NCI-H82 (cell line): ENCODE data around the gene RNF39.
"Not testable (repeated sequence)": the region's sequence is repeated elsewhere in the genome, so short reads cannot be mapped to it uniquely, and the experiment has no call there.

ENCODE experiments used
- DNase-seq: peaks from one replicate; lab custom pipeline; 2025; lab: John Stamatoyannopoulos, UW

RNF39 gene, protein sequence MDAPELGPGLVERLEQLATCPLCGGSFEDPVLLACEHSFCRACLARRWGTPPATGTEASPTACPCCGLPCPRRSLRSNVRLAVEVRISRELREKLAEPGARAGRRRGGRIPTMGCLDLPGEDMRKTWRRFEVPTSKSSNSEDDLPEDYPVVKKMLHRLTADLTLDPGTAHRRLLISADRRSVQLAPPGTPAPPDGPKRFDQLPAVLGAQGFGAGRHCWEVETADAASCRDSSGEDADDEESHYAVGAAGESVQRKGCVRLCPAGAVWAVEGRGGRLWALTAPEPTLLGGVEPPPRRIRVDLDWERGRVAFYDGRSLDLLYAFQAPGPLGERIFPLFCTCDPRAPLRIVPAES

DNA sequence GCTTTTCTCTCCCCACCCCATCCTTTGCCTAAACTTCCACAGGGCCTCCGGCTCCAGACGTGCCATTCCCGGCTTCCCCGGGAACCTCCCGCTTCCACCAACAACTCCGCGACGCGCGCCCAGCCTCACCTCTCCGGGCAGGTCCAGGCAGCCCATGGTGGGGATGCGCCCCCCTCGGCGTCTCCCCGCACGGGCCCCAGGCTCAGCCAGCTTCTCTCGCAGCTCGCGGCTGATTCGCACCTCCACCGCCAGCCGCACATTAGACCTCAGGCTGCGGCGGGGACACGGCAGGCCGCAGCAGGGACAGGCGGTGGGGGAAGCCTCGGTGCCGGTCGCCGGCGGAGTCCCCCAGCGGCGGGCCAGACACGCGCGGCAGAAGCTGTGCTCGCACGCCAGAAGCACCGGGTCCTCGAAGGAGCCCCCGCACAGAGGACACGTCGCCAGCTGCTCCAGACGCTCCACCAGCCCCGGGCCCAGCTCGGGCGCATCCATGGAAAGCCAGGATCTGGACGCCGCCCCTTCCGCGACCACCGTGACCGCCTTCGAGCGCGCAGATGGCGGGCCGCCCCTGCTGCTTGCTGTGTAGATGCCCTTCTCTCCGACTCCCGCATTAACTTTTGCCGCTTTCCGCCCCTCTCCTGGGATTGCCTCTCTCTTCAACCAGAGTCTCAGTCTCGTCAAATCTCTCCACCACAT lies at the start of gene RNF39:
RNF39 (minus strand) TSS at position 676 of the 696 bp plus-strand sequence; CDS start at position 492, 184 bp downstream.
- DNase-seq, result peak; percentile 30

DNA sequence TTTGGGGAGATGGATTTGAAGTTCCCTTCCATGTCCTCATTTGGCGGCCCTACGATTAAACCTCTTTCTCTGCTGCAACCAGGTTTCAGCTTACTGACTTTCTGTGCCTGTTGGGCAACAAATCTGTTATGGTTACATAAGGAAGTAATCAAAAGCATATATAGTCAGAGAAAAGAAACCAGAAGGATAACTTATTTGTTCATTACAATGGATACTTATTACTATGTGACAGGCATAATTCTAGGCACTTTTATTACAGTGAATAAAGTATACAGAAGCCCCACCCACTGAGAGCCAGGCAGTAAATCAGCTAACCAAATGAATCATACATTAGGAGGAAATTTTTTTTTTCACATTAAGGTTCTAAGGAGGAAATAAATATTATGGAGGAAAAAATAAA lies 46.9 kb upstream of the RNF39 start:
- no peak for DNase-seq

DNA sequence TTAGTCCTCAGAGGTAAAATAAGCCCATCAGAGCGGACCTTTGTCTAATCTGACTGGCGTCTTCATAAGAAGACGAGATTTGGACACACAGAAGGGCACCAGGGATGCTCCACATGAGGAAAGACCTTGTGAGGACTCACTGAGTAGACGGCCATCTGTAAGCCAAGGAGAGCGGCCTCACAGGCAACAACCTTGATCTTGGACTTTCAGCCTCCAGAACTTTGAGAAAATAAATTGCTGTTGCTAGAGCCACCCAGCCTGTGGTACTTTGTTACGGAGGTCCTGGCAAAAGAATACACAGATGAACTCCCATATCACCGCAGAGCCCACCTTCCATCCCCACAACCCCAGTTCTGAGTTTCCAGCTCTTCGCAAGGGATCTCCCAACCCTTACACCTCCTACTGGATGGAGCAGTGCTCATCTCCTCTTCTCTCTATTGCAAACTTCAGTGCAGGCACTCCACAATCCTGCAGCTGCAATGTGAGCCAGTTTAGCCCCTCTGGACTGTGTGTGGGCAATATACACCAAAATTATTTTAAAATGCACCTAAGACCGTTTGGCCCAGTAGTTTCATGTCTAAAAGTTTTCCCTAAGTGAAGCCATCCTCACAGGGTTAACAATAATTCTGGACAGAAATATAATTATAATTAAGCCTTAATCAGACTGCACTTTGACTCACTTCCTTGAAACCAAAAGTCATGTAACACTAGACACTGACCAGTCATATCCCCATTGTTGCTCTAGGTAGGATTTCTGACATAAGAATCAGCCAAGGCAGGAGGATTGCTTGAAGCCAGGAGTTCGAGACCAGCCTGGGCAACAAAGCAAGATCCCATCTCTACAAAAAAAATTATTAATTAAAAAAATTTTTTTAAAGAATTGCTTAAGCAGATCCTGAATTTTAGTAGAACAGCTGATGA lies 46.1 kb upstream of the RNF39 start:
- DNase-seq, result no peak

DNA sequence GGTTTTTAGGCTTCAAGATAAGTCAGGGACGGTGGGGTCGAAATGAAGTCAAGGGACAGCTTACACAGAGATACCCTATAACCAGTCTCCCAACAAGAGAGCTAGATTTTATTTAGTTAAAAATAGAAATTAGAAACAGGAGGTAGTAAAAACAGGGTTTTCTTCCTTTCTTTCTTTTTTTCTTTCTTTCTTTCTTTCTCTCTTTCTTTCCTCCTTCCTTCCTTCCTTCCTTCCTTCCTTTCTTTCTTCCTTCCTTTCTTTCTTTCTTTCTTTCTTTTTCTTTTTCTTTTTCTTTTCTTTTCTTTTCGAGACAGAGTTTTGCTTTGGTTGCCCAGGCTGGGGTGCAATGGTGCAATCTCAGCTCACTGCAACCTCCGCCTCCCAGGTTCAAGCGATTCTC lies 43.1 kb upstream of the RNF39 start:
- DNase-seq, result not testable (repeated sequence)

DNA sequence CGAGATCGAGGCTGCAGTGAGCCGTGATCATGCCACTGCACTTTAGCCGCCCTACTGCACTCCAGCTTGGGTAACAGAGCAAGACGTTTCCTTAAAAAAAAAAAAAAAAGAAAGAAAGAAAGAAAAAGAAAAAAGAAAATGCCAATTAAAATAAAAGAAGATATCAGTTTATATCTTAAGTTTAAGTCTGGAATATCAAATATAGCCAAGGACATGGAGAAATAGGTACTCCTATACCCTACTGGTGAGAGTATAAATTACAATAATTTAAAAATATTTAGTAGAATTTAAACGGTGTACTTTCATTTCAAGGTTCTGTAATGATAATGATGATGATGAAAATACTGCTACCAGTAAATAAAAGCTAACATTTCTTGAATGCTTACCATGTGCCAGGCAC lies 41.2 kb upstream of the RNF39 start:
- no peak for DNase-seq

DNA sequence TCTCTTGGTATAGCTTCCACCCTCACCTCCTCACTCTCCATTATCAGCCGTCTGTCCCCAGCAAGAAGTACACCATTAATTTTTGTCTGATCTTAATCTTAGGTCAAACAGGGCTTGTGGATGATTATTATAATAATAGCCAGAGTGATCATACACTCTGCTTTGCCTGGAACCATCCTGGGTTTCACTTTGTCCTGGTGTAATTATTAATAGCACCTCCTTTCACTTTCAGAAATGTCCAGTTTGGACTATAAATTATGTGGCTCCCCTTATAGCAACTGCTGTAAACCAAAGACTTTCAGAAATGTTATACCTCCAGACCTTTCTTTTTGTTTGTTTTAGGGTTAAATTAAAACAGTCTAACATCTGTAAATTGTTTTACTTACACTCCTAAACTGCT lies 38.3 kb upstream of the RNF39 start:
- no peak for DNase-seq

DNA sequence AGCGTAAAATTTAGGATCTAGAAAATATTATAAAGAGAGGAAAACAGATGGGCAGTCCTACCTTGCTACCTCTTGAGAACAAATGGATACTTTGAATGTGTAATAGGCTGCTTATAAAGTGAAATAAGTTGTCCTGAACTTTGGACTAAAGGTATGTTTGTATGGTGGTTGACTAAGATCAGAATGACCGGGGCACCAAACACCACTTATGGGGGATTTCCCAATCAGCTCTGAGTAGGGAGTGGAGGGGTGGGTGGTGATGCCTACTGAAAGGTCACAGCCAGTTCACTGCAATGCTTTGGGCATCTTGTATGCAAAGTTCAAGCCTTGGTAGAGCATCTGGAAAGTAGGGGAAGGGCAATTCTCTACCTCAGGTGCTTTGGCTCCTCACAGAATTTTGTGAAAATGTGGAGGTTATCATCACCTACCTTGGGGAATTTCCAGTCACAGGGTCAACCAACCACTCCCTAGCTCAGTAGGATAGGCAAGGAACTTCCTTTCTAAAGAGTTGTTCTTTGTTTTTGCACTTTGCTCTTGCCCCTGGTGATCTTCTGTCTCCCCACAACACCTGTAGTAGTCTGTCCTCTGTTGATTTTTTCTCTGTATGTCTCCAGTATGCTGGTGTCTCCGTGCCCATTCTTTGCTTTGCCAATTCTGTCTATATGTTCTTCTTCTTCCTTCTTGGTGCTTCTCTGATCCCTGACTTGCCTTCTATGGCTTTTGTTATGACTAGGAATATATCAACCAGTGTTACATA lies 37.6 kb upstream of the RNF39 start, which contains the start of gene TRIM31:
TRIM31 (minus strand) TSS at position 88 of the 757 bp plus-strand sequence. CDS start 285 bp downstream, outside the sequence.
- DNase-seq, result no peak

DNA sequence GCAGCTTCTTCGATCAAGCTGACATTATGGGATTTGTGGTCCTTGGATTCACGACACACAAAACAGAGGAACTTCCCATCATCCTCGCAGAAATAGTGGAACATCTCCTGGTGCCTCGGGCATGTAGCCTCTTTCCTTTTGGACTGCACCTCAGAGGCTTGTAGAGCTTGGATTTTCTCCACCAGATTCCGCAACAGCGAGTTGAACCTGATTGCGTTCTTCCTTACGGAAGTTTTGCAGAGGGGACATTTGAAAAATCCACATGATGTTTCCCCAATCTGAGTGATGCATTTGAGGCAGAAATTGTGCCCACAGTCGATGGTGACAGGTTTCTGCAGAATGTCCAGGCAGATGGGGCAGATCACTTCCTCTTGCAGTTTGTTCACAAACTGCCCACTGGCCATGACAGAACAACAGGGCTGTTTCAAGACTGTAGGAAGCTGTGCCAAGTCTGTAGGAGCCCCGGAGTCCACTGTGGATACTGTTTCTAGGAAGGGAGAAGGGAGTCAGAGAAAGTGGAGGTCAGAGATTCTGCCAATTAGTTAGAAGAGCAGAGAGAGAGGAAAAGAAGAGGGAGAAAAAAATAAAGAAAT lies 36.9 kb upstream of the RNF39 start:
- no peak for DNase-seq

DNA sequence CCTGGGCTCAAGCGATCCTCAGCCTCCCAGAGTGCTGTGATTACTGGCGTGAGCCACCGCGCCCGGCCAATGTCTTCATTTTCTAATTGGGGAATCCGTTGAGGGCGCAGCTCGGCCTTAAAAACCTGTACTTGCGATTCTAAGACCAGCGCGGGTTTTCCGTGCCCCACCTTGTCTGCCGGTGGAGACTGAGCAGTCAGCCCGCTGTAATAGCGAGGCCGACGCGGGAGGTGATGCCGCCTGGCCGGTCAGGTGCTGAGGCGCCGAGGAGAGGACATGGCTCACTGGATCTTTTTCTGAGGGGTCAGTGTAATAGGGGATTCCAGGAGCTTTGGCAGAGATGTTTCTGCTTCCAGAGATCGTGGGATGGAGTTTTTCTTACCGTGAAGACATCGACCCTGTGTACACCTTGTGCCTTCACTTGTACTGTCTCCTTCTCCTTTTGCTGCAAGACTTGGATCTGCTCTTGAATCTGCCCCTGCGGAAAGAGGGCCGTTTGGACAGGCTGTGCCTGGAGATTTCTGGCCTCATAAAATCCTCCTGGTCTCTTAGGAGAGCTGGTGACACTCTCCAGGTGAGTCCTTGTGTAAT lies 35.8 kb upstream of the RNF39 start:
- no peak for DNase-seq

DNA sequence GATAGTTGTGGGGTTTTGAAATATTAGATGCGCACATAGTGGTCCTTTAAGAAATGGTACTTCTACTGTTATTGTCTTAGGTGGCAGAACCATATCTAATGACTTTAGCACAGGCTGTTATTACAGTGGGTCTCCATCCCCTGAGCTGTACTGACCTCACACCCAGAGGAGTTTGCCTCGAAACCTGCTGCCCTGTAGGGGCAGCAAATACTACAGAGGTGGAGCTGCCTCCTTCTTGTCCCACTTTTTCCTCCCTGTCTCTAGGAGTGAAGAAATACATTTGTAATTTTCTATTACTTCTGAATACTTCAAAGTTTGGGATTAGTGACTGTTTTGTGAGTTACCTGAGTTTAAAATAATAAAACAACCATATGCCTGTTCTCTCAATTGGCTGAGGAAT lies 29.1 kb upstream of the RNF39 start:
- DNase-seq, result no peak

DNA sequence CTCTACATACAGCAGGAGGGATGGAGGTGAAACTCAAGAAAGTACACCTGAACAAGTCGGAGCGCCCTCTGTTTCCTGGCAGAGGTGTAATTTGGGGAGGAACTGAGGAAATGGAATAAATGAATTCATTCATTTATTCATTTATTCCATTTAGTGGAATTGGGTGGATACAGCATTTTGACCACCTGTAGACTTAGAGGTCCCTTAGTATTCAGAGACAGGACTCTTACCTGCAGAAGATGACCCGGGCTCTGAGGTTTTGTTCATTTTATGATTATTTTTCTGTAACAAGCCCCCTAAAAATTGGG lies 28.3 kb upstream of the RNF39 start:
- DNase-seq, result no peak

DNA sequence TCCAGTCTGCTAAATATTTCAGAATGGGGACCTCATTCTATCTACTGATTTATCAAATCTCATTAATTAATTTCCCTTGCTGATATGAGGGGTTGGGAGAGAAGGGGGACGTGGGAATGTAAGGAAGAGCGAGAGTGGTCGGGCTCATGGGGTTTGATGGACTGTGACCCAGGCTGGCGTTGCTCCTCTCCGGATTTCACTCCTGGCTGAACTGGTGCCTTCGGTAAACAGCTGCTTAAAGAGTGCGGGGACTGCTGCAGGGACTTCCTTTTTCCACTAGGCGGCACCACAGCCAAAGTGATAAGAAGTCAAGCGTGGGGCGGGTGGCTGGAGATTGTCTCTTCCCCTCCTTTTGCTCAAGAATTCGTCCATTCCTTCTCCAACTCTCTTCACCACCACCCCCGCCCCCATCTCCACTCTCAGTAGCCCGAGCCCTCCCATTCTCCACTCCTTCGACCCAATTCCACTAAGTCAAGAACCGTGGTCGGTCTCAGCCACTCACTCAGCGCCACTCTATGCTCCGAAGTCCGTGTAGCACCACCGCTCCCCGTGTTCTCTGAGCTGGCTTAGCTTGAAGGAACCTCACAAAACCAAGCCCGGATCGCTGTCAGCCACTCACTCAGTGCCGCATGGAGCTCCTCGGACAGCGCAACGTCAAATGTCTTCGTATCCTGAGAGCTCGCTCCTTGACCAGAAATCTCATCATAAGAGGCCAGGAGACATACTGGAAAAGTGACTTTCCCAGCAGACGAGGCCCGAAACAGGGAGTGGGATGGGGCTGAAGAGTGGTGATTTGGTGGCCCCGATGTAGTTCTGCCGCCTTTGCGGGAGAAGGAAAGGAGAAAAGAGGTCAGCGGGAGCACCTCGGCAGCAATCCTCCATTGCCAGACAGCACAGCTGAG lies 27.7 kb upstream of the RNF39 start:
- peak; percentile 93 for DNase-seq

DNA sequence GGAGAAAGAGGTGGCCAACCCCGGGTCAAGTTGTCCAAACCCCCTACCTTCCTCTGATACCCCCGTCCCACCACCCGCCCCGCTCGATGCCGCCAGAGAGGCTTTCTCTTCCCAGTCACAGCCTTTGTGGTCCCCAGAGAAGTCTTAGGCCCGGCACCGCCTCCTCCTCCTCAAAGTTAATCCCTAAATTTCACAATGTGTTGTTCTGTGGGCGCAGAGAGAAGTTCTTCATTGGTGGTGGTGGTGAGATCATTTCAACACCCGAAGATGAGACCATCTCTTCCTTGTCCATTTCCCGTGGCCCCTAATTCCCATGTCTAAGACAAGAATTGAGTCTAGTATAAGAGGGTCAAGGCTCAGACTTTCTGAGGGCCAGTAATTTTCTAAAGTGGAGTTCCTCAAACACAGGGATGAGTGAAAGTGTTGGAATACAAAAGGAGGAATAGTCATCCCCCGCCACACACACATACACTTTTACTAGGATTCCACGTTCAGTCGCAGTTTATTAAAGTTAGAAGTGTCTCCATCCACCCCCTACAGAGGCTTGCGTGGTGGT lies 26.9 kb upstream of the RNF39 start:
- peak; percentile 49 for DNase-seq

DNA sequence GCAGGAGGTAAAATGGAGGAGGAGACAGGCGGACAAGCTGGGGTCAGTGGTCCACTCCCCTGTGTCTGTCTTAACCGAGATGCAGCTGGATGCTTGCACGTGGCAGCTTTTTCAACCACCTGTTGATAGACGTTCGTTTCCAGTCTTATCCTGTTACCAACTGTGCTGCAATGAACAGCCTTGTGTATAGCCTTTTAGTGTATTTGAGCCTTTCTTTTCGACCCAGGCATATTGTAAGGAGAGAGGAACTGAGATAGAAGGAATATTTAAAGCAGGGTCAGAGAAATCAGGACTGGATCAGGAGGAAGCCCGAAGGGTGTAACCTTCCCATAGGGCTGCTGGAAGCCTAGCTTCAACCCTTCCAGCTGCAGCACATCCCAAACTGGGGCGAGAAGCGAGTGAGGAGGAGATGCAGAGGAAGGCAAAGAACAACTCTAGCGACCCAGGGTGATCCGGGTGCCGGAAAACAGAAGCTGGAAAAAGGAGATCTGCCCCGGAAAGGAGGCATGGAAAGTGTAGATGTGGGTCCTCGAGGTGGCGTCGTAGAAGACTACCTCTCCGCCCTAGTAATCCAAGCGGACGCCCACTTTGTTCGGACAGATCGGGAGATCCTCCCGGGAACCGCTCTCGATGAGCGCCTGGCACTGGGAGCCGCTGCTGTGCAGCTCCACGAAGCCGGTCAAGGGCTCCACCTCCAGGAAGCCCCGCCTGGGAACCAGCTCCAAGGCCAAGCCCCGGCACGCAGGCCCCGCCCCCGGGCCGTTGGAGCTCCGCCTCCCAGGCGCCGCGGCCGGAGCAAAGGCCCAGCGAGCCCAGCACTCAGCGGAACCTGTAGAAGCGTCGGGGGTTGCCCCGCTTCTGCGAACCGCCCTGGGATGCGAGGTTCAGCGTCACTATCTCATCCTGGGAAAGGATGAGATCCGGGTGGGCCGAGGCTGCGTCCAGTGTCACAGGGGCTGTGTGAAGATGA lies 26.2 kb upstream of the RNF39 start:
- DNase-seq, result peak; percentile 91

DNA sequence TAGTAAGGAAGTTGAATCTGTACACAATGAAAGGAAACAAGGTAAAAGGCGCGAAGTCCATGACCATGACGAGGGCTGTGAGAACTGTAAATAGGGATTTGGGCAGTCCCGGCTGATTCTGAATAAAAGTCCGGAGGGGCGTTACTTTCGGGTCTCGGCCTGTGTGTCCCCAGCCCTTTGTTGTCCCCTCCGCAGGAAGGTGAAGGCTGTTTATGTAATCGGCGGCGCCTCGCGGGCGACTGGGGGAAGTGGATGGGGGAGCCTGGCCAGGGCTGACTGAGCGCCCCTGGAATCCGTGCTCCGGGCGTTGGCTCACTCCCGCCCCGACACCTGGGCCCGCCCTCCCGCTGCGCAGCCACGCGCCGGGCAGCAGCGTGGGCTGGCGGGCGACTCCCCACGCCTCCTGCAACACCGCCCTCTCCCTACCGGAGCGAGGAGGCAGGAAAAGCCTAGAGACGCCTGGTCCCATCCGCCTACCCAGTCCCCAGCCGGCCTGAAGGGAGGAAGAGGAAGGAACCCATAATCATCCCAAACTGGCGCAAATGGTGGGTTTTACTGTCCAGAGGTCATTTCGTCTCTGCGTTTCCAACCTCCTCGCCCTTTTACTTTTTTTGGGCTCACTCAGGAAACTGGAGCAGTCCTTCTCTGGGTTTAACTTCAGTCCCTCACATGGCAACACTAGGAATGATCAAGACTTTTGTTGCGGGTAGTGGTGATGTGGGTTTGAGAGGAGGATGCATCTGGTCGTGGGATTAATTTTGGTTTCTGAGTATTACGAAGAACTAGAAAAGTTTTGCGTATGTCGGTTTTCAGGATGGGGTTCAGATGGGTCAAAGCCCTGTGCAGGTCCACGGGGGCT lies 25.2 kb upstream of the RNF39 start:
- DNase-seq, result peak; percentile 22

DNA sequence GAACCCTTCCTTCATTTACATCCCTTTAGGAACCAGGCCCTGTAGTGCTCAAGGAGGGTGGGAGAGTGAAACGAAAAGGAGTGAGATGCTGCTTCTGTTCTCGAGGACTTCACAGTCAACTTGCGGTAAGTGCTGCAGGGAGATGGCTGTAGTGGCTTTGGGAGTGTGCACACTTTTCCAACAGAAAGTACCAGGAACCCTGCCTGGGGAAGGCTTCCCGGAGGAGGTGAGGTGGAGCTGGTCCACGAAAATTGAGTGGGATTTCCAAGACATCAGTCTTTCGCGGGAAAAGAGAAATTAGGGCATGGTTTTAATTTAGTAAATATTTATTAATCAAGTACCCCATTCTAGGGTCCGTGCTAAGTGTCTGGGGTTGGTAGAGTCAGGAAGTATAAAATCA lies 24.6 kb upstream of the RNF39 start:
- no peak for DNase-seq
